Colonic mucosa (tissue), 4 donors: ENCODE measurements around the gene BEAN1. TPM values are rescaled to one million over a fixed set of nuclear protein-coding genes. Genes with fewer than 3 reads are reported as not detected.

Experiments used
- DNase-seq: peaks from one replicate; pipeline ENCODE4 v3.0.0-alpha.2; 2020
- H3K27ac ChIP-seq: fragments of 200-600 bp; one replicate; pipeline ENCODE4 v1.8.0; 2021
- H3K27me3 ChIP-seq: fragments of 200-600 bp; one replicate; pipeline ENCODE4 v1.8.0; 2021
- H3K36me3 ChIP-seq: fragments of 200-600 bp; one replicate; pipeline ENCODE4 v1.8.0; 2021
- H3K4me1 ChIP-seq: fragments of 200-600 bp; one replicate; pipeline ENCODE4 v1.8.0; 2021; ENCODE audit warnings: mild to moderate bottlenecking
- H3K4me3 ChIP-seq: fragments of 200-600 bp; one replicate; pipeline ENCODE4 v1.8.0; 2021
- H3K9ac ChIP-seq, 2 donors: one replicate each; pipeline ENCODE4 v1.7.0; 2013; ENCODE audit warnings: control low read depth in 2 of 2, low read depth in 2 of 2, low read length in 2 of 2
- H3K9me3 ChIP-seq: fragments of 200-600 bp; one replicate; pipeline ENCODE4 v1.8.0; 2021
- intact Hi-C: fragments of 100-400 bp; cut with DNase I; formaldehyde crosslinking; loops from one replicate; pipeline ENCODE4 v1.14.1; 2022
- total RNA-seq, 2 donors: library from RNA; stranded (reverse); fragmentation: NEBNext Ultra II Directional in 1 of 2; extraction: Animal tissue kit (Norgen Biotek cat#: 25700) in 1 of 2; gene quantifications; one replicate each; pipeline ENCODE4 v1.2.1, GENCODE V29; 2021
- TF ChIP-seq, protein P1 (sequence below): fragments of 200-600 bp; IDR thresholded peaks from one replicate; pipeline ENCODE4 v1.8.0; 2022; ENCODE audit warnings: antibody characterized with exemption, mild to moderate bottlenecking
- donor health status: healthy.
- donor health status: DM: no; HTN: no; CAD: no.
- donor health status: DM: no; HTN: no; CAD: no.

Gene BEAN1
- total RNA-seq, 2 donors from 2014 or later, result 0.32 TPM; not detected in 1

DNA sequence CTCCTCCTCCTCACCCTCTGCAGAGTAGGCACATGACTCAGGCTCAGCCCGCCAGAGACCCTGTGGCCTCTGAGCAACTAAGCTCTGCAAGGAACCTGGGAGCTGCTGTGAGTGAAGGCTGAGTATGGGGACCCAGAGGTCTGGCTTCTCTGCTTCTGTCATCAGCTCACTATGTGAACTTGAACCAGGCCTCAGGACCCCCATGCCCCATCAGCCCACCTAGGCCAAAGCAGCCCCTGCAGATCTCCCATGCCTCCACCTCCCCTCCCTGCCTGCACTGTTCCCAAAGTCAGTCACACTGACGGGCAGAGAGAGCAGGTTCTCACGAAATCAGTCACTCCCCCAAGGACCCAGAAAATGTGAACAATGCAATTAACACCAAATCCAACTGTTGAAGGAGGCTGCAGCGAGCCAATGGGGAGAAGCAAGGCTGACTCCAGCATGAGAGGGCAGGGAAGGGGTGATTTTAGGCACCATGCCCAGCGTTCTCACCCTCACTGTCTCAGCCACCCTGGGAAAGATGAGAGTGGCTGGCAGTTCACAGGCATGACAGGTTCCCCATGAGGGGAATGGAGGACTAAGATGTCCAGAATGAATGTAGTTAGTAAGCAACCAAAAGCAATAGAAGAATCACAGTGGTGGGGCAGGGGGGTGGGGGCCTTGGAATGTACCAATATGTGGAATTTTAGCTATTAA is 60.6 kb downstream of the BEAN1 start:
- H3K4me3 ChIP-seq, result no peak overlapping the region
- no peaks in the 10 kb centered on the region for H3K9me3 ChIP-seq
- no peaks in the 10 kb centered on the region for H3K36me3 ChIP-seq
- no peak for DNase-seq
- no peak overlapping the region for H3K9ac ChIP-seq
- TF ChIP-seq, protein P1, sequence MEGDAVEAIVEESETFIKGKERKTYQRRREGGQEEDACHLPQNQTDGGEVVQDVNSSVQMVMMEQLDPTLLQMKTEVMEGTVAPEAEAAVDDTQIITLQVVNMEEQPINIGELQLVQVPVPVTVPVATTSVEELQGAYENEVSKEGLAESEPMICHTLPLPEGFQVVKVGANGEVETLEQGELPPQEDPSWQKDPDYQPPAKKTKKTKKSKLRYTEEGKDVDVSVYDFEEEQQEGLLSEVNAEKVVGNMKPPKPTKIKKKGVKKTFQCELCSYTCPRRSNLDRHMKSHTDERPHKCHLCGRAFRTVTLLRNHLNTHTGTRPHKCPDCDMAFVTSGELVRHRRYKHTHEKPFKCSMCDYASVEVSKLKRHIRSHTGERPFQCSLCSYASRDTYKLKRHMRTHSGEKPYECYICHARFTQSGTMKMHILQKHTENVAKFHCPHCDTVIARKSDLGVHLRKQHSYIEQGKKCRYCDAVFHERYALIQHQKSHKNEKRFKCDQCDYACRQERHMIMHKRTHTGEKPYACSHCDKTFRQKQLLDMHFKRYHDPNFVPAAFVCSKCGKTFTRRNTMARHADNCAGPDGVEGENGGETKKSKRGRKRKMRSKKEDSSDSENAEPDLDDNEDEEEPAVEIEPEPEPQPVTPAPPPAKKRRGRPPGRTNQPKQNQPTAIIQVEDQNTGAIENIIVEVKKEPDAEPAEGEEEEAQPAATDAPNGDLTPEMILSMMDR, result no peak
- H3K27ac ChIP-seq, result no peak overlapping the region
- H3K27me3 ChIP-seq, result no peaks in the 10 kb centered on the region
- intact Hi-C loops, result no loop called here
- H3K4me1 ChIP-seq, result no peaks in the 10 kb centered on the region

DNA sequence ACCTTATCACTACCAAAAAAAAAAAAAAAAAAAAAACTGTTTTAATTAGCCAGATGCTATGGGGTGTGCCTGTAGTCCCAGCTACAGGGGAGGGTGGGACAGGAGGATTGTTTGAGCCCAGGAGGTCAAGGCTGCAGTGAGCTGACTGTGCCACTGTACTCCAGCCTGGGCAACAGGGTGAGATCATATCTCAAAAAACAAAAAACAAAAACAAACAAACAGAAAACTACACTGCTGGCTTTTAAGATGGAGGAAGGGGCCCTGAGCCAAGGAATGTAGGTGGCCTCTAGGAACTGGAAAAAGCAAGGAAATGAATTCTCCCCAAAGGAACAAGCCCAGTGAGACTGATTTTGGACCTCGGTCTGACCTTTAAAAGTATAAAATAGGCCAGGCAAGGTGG is 61.4 kb downstream of the BEAN1 start:
- intact Hi-C loops, result no loop called here
- H3K4me1 ChIP-seq, result no peaks in the 10 kb centered on the region
- no peaks in the 10 kb centered on the region for H3K27me3 ChIP-seq
- H3K9ac ChIP-seq, result no peak overlapping the region
- H3K36me3 ChIP-seq, result no peaks in the 10 kb centered on the region
- no peak overlapping the region for H3K27ac ChIP-seq
- DNase-seq, result no peak
- H3K9me3 ChIP-seq, result no peaks in the 10 kb centered on the region
- TF ChIP-seq, protein P1, result no peak
- no peak overlapping the region for H3K4me3 ChIP-seq

DNA sequence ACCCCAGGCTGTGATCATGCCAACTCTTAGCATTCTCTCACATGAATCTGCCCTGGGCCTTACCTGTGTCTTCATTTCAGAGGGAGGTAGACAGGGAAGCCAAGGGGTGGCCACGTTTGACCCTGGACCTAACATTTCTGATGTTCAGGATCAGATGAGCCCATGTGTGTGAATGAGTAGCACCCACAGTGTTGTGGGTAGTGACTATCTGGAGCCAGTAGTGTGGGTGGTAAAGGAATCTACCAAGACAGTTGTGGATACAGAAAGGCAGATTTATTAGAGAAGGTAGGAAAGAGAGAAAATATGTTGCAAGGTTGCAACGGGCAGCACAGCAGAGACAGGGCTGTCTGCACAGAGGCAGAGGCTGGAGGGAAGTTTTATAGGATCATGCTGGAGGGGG is 62.3 kb downstream of the BEAN1 start:
- H3K4me1 ChIP-seq, result no peaks in the 10 kb centered on the region
- no peak overlapping the region for H3K9ac ChIP-seq
- TF ChIP-seq, protein P1, result no peak
- no peaks in the 10 kb centered on the region for H3K27me3 ChIP-seq
- H3K9me3 ChIP-seq, result no peaks in the 10 kb centered on the region
- no peak overlapping the region for H3K27ac ChIP-seq
- H3K4me3 ChIP-seq, result no peak overlapping the region
- intact Hi-C loops, result no loop called here
- DNase-seq, result no peak
- H3K36me3 ChIP-seq, result no peaks in the 10 kb centered on the region

DNA sequence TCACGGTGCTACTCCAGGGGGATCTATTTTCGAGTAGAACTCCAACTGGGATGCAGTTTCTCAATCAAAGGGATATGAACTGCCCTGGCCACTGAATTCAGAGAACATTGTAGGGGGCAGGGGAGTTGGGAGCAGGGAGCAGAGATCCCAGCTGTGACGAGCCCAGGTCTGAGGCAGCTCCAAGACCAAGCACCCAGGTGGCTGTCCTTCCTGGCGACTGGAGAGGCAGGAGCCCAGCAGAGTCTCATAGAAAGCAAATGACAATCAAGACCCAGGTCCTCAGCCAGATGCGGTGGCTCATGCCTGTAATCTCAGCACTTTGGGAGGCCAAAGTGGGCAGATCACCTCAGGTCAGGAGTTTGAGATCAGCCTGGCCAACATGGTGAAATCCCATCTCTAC is 62.7 kb downstream of the BEAN1 start:
- Histone ChIP-seq H3K4me3 (no peak overlapping the region), H3K4me1 (no peaks in the 10 kb centered on the region), H3K27ac (no peak overlapping the region), H3K36me3 (no peaks in the 10 kb centered on the region), H3K27me3 (no peaks in the 10 kb centered on the region), H3K9me3 (no peaks in the 10 kb centered on the region), H3K9ac (no peak overlapping the region)
- intact Hi-C loops, result no loop called here
- DNase-seq, result no peak
- TF ChIP-seq, protein P1, result no peak

DNA sequence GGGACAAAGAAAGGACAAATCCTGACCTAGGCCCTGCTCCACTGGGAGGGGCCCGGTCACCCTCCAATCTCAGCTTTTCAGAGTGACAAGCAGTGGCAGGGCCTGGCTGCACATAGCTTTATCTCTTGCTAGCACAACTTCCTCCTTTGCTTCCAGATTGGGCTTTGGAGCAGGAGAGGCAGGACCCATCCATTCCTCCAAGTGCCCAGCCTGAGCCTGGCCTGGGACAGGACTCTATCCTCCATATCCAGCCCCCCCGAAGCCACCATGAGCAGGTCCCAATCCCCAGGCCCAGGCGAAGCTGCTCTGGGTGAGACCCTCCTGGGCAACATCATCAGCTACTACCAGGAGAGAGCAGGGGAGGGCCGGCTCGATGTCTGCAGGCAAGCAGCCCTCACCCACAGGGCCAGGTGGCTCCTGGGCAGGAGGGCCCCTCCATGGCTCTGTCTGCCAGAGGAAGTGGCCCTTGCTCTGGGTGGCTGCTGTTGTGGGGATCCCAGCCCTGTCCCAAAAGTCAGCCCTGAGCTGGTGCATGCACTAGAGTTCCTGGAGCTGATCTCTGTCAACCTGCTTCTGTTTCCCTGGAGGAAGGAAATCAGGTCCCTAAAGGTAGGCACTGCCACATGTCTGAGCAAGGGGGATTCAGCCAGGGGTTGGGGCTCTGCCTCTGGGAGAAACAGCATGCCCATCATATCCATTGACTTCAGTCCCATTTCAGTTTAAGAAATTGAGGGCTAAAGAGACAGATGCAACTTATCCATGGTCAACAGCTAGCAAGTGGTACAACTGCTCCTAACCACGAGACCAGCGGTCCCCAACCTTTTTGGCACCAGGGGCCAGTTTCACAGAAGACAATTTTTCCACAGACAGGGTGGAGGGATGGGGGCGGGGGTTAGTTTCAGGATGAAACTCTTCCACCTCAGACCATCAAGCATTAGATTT is 64.0 kb downstream of the BEAN1 start:
- Histone ChIP-seq H3K36me3 (no peaks in the 10 kb centered on the region), H3K4me3 (no peak overlapping the region), H3K9me3 (no peaks in the 10 kb centered on the region), H3K4me1 (no peaks in the 10 kb centered on the region), H3K27ac (no peak overlapping the region), H3K27me3 (no peaks in the 10 kb centered on the region), H3K9ac (no peak overlapping the region)
- TF ChIP-seq, protein P1, result no peak
- intact Hi-C loops, result no loop called here
- no peak for DNase-seq
